Activated naive CD4-positive, alpha-beta T cell treated with anti-CD3 and anti-CD28 coated beads, Interleukin-2, amount 10 ng/mL, durations not matched to agents 5 hours and 36 hours (primary cell): Measurements from ENCODE around the gene WNT3. TPM values are rescaled to one million over a fixed set of nuclear protein-coding genes. Genes with fewer than 3 reads are reported as not detected.

Experiments used
- total RNA-seq, 2 experiments: library from RNA; stranded (reverse); gene quantifications; one replicate each; pipeline ENCODE4 v1.2.3, GENCODE V29; 2021

The WNT3 gene
- total RNA-seq: not detected

GRCh38 chr17:46818316-46818928, at the start of gene WNT3:
WNT3 (minus strand) TSS chr17:46818692; CDS start chr17:46818597, 95 bp downstream.

GRCh38 chr17:46851029-46851741, 32.7 kb upstream of the WNT3 start, which contains the start of gene WNT9B:
WNT9B (plus strand) TSS chr17:46851583; CDS start chr17:46851639, 56 bp downstream.

Other genes starting within 250 kb of the WNT3 start
- gene ARL17A, start 239.0 kb downstream of the WNT3 start, total RNA-seq: 10 to 100 TPM; 22.5 to 26.5 TPM
- 10 to 100 TPM; 45.3 to 56.3 TPM for gene NSF, start 228.0 kb downstream of the WNT3 start, total RNA-seq
- not detected for gene WNT9B, start 32.9 kb upstream of the WNT3 start, total RNA-seq
- gene GOSR2, start 104.5 kb upstream of the WNT3 start, total RNA-seq: 10 to 100 TPM; 51.6 to 56.3 TPM
- gene RPRML, start 160.6 kb upstream of the WNT3 start, total RNA-seq: not detected